GM12878 (cell line): Measurements from ENCODE around the gene GRM3.

ENCODE experiments used
- ATF2 ChIP-seq: IDR thresholded peaks from 2 replicates; pipeline ENCODE4 v1.6.1; 2012; ENCODE audit warnings: low read length, inconsistent platforms
- CREB1 ChIP-seq: IDR thresholded peaks from 2 replicates; pipeline ENCODE4 v1.6.1; 2012; ENCODE audit warnings: low read depth, mild to moderate bottlenecking, inconsistent platforms

DNA sequence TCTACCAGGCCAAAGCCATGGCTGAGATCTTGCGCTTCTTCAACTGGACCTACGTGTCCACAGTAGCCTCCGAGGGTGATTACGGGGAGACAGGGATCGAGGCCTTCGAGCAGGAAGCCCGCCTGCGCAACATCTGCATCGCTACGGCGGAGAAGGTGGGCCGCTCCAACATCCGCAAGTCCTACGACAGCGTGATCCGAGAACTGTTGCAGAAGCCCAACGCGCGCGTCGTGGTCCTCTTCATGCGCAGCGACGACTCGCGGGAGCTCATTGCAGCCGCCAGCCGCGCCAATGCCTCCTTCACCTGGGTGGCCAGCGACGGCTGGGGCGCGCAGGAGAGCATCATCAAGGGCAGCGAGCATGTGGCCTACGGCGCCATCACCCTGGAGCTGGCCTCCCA lies 142.7 kb downstream of the GRM3 start:
- TF ChIP-seq ATF2: no peak
- no peak for TF ChIP-seq CREB1
